ENCODE measurements around the gene PXMP2. TPM values are rescaled to one million over a fixed set of nuclear protein-coding genes. Genes with fewer than 3 reads are reported as not detected.
"Not testable (repeated sequence)": the region's sequence is repeated elsewhere in the genome, so short reads cannot be mapped to it uniquely, and the experiment has no call there.

Gene PXMP2
- total RNA-seq, 1 donor from 2014 or later: 89.8 TPM

- DNase-seq (ENCODE audit: low spot score): not testable (repeated sequence)
Measured at GRCh38 chr12:132753670-132754069, 66.3 kb downstream of the PXMP2 start.

GRCh38 chr12:132754160-132754932 is 67.0 kb downstream of the PXMP2 start:
- DNase-seq (ENCODE audit: low spot score): no peak

Other genes starting within 250 kb of the PXMP2 start
- gene FBRSL1, start 197.4 kb upstream of the PXMP2 start, total RNA-seq: 67.1 TPM
- gene LRCOL1, start 77.0 kb upstream of the PXMP2 start, total RNA-seq: not detected
- gene P2RX2, start 68.8 kb upstream of the PXMP2 start, total RNA-seq: not detected
- 40.4 TPM for gene POLE, start 245 bp upstream of the PXMP2 start, total RNA-seq
- 31.3 TPM for gene PGAM5, start 23.3 kb downstream of the PXMP2 start, total RNA-seq
- gene ANKLE2, start 74.2 kb downstream of the PXMP2 start, total RNA-seq: 40.3 TPM
- 72.2 TPM for gene GOLGA3, start 141.3 kb downstream of the PXMP2 start, total RNA-seq
- 35.2 TPM for gene CHFR, start 200.0 kb downstream of the PXMP2 start, total RNA-seq